ENCODE data around the gene KDM2A.

DNA sequence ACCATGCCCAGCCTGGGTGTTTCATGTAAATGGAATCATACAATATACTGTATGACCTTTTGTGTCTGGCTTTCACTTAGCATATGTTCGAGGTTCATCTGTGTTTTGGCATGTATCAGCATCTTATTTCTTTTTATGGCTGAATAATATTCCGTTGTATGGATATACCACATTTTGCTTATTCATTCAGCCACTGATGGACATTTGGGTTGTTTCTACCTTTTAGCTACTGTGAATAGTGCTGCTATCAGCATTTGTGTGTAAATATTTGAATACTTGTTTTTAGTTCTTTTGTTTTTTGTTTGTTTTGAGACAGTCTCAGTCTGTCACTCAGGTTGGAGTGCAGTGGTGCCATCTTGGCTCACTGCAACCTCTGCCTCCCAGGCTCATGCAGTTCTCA is 35.7 kb downstream of the KDM2A start:
- TF ChIP-seq, protein P1, sequence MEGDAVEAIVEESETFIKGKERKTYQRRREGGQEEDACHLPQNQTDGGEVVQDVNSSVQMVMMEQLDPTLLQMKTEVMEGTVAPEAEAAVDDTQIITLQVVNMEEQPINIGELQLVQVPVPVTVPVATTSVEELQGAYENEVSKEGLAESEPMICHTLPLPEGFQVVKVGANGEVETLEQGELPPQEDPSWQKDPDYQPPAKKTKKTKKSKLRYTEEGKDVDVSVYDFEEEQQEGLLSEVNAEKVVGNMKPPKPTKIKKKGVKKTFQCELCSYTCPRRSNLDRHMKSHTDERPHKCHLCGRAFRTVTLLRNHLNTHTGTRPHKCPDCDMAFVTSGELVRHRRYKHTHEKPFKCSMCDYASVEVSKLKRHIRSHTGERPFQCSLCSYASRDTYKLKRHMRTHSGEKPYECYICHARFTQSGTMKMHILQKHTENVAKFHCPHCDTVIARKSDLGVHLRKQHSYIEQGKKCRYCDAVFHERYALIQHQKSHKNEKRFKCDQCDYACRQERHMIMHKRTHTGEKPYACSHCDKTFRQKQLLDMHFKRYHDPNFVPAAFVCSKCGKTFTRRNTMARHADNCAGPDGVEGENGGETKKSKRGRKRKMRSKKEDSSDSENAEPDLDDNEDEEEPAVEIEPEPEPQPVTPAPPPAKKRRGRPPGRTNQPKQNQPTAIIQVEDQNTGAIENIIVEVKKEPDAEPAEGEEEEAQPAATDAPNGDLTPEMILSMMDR (IDR thresholded peaks at IDR 0.05) = no peak
- no peak for TF ChIP-seq POLR2A (IDR thresholded peaks at IDR 0.05)
- no peak for TF ChIP-seq POLR2AphosphoS5 (IDR thresholded peaks at IDR 0.05)
